IPS DF 4.7 (cell line): ENCODE results near the gene PKD1.

ENCODE experiments used
- DNase-seq: peaks from one replicate; pipeline ENCODE4 v3.0.0-alpha.2; 2013; ENCODE audit warnings: low spot score; ENCODE audit errors: extremely low read depth

Gene PKD1

DNA sequence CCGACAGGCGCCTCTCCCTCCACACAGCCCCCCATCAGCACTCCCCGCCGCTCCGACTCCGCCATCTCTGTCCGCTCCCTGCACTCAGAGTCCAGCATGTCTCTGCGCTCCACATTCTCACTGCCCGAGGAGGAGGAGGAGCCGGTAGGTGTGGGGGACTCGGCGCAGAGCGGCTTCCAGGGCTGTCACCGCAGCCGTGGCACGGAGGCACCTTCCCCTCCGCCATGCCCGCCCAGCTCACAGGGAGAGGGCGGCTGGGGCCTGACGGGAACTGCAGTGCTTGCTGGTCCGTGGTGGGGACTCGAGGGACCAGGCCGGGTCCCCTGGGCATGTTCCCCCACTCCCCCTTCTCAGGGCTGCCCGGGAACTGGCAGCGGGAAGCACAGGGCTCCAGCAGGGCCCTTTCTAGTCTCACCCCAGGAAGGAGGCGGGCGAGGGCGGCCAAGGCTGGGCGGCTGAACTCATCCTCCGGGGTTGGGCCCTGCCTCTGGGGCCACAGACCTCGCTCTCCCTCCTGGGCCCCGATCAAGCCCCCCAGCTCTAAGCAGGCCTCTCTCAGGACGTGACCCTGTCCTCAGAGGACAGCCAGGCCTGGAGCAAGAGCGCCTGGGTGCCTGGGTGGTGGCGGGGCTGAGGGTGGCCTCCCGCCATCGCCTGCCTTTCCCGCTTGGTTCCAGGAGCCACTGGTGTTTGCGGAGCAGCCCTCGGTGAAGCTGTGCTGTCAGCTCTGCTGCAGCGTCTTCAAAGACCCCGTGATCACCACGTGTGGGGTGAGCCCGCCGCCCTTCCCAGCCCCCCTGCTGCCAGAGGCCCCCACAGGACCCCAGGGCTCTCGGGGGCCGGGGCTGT is 35.1 kb upstream of the PKD1 start:
- DNase-seq, result no peak

GRCh38 chr16:2170080-2170479 is 34.4 kb upstream of the PKD1 start:
- DNase-seq, result no peak

GRCh38 chr16:2167068-2167638 is 31.5 kb upstream of the PKD1 start:
- no peak for DNase-seq

- DNase-seq, result no peak
These were observed 30.8 kb upstream of the PKD1 start for GRCh38 chr16:2166263-2167067.

- no peak for DNase-seq
These were observed 30.2 kb upstream of the PKD1 start for GRCh38 chr16:2165861-2166260.

- DNase-seq, result no peak
These were observed 27.6 kb upstream of the PKD1 start for GRCh38 chr16:2163211-2163881.

- DNase-seq, result no peak
These were observed 27.0 kb upstream of the PKD1 start for GRCh38 chr16:2162676-2163118.

DNA sequence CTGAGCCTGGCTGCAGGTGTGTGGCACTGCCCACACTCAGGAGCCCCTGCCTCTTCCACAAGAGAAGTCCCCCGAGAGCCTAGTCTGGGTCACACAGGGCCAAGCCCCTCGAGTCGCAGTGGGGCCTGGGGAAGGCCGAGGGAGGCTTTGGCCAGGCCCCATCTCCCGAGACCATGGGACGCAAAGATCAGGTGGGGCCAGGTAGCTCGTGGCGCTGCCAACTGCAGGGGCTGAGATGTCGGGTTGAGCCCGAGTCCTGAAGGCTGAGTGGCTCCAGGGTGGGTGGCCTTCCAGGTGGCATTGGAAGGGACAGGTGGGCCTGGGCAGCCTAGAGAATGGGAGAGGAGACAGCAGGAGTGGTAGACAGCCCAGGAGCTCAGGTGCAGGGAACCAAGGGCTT is 26.2 kb upstream of the PKD1 start:
- DNase-seq, result no peak

GRCh38 chr16:2160915-2161551 is 25.3 kb upstream of the PKD1 start:
- DNase-seq, result no peak

DNA sequence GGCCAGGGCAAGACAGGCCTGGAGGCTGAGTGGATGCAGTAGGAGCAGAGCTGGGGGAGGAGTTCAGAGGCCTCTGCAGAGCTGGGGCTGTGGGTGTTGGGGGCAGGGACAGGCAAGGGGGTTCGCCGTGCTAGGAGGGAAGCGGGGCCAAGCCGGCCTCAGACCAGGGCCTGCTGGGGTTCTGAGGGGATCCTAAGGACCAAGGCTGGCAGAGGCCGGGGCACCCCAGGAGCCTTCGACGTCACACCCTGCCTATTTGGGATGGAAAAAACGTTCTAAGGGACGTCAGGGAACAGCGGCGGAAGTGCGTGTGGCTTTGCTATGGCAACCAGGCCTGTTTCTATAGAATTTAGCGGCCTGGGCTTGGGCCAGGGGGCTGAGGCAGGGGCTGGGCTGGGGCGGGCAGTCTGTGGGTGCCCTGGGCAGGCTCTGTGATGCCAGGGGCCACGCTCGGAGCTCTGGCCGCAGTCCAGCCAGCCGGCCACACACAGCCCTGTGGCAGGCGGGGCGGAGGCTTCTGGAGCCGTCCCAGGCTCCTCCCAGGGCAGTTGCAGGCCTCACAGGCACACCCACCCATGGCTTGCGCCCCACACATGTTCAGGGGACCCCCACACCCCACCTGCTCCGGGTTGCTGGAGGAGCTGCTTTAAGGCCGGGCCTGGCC is 23.6 kb upstream of the PKD1 start:
- DNase-seq, result no peak

DNA sequence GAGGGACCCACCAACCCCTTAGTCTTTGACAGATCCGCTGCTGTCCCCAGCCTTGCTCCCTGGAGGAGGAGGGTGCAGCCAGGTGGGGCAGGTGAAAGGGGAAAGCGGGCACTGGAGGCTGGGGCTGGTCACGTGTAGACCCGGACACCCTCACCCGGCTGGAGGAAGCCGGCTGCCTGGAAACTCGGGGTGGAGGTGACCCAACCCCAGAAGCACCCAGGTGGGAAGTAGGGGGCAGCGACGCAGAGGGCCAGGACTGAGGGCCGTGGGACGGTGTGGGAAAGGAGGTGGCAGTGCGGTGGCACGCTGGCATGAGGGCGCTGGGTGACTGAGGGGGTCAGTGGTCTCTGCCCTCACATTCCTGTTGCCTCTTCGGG is 22.6 kb upstream of the PKD1 start:
- no peak for DNase-seq

DNA sequence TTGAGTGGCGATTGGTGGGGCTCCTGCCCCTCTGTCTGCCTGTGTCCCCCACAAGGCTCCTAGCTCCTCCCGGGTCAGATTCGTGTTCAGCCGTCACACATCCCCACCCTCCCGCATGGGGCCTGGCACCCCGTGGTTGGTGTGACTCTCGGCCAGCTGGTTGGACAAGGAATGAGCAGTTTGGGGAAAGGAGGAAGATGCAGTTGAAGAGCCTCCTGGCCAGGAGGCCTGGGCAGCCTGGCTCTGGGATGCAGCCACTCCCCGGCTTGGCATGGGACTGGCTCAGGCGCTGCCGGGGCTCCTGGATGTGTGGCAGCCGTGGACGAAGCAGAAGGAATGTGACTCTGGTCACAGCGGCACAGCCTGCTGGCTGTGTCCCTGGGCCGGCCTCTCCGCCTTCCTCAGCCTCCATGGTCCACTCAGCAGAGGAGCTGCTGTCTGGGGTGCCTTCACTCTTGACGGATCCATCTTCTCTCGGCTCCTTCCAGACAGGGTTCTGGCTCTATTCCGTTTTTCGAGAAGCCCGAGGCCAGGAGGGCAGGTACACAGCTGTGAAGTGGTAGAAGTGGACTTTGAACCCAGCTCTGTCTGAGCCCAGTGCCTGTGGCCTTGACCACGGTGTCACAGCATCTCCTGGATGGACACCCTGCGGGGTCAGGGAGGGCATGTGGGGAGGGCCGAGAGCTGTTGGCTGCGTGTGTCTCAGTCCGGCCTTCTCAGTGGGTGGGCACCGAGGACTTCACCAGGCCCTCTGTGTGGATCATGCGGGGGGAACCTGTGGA is 22.0 kb upstream of the PKD1 start:
- DNase-seq, result no peak

DNA sequence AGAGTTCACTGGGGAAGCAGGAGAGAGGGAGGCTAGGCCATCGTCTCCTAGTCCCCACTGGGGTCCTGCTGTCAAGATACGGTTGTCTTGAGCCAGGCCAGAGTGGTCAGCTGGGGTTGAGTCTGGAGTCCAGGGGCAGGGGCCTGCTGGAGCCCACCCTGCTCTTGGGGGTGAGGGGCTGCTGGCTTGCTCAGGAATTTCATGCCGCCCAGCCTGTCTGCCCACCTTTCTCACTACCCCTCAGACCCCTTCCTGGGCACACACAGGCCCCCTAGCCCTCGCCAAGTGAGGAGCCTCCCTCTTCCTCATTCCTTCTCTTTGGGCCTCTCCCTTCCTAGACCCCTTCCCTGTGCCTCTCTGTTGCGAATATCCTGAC is 21.1 kb upstream of the PKD1 start:
- DNase-seq, result no peak

DNA sequence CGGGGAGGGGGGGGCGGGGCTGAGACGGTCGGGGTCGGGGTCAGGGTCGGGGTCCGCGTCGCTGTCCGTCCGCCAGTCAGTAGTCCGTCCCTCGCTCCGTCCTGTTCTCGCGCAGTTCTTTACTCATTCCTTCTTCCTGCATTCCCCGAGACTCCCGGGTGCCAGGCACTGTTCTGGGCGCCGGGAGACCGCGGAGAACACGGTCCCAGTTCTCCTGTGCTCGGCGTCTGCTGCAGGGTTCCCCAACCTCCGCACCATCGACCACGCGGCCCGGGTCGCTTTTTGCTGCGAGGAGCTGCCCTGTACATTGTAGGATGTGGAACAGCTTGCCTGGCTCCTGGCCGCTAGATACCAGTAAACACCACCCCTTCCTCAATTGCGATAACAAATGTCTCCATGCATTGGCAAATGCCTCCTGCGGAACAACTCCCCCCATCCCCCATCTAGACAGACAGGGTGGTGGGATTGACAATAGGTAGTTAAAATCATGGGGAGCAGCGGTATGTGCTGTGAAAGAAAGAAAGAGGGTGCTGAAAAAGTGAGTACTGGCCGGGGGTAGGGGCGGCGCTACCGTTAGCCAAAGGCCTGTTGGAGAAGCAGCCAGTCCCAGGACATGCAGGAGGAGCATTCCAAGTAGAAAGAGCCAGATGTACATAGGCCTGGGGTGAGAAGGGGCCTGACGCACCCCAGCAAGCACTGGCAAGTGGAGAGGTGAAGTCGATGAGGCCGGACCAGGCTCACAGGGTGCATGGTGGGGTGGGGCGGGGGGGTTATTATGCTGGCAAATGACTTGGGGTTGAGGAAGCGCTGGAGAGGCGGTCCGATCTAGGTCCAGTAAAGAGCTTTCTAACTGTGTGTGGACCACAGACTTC is 20.5 kb upstream of the PKD1 start:
- no peak for DNase-seq

DNA sequence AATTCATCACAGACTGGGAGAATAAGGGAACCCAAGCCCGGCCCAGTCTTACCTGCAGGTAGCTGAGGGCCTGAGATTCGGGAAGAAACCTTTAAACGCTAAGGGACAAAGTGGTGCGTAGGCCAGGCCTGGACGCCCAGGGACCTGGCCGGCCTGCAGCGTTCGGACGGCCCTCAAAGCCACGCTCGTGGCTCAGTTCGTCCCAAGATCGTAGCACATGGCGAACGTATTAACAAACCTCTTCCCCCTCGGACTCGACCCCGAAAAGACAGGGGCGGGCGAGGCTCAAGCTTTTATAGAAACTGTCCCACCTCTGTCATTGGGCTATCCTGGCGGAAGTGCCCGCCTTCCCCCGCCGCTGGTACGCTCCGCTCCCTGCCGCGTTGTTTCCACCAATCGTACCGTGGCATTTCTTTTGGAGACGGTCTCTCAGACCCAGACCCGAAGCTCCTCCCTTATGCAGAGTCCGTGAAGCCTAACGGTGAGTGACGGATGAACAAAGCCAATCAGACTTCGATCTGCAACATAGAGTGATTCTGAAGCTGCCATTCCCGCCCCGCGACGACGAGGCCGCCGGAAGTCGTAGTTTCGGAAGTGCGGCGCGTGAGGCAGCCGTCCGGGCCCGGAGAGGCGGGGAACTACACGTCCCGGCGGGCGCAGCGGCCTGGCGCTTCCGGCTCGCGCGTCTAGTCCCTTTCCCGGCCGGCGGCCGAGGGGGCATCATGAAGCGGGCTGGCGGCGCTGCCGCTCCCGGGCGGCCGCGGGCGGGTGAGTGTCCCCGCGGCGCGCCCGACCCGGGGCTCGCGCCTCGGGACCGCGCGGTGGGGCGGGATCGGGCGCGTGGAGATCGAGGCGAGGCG is 19.6 kb upstream of the PKD1 start, which contains the start of gene TRAF7:
TSS of gene TRAF7 (plus strand) at position 692 of the 860 bp plus-strand sequence. CDS start 8,139 bp downstream, outside the sequence.
- DNase-seq, result peak; percentile 100

- no peak for DNase-seq
These were observed 18.9 kb upstream of the PKD1 start for GRCh38 chr16:2154533-2155090.

- DNase-seq, result no peak
These were observed 17.2 kb upstream of the PKD1 start for GRCh38 chr16:2152695-2153506.
